K562 (cell line): ENCODE measurements around the gene SMIM22. TPM values are rescaled to one million over a fixed set of nuclear protein-coding genes. Genes with fewer than 3 reads are reported as not detected.

Source experiments
- ARID1B ChIP-seq: fragments of 450-650 bp; IDR thresholded peaks from 2 replicates; pipeline ENCODE4 v1.6.1; 2016; ENCODE audit warnings: antibody characterized with exemption, mild to moderate bottlenecking, inconsistent platforms
- ATF1 ChIP-seq, 2 experiments: fragments of 450-650 bp in 1 of 2; IDR thresholded peaks; 2 replicates each; pipeline ENCODE4 v1.6.1; 2016; ENCODE audit warnings: missing compliant biosample characterization in 1 of 2, missing genetic modification characterization in 1 of 2
- BCL6 ChIP-seq: fragments of 250-450 bp; sonication (Bioruptor Pico); IDR thresholded peaks from 2 replicates; pipeline ENCODE4 v1.4.0; 2020
- CREB1 ChIP-seq, 2 experiments: sonication (generic) in 1 of 2; formaldehyde crosslinking in 1 of 2; IDR thresholded peaks; 2 replicates each; pipeline versions ENCODE4 v1.6.1 to v1.8.0; 2012 to 2022; ENCODE audit warnings: inconsistent platforms in 1 of 2, mild to moderate bottlenecking in 1 of 2, missing genetic modification reagents in 1 of 2, moderate library complexity in 1 of 2
- CREM ChIP-seq: IDR thresholded peaks from 2 replicates; pipeline ENCODE4 v1.6.1; 2014; ENCODE audit warnings: antibody characterized with exemption, low read depth
- DPF2 ChIP-seq: fragments of 450-650 bp; IDR thresholded peaks from 2 replicates; pipeline ENCODE4 v1.6.1; 2016
- E2F8 ChIP-seq: fragments of 450-650 bp; IDR thresholded peaks from 2 replicates; pipeline ENCODE4 v1.7.1; 2018; ENCODE audit warnings: mild to moderate bottlenecking, low read depth; ENCODE audit not compliant: partially characterized antibody
- FOSL1 ChIP-seq: fragments of 200-800 bp; sonication (Bioruptor generic); conservative IDR thresholded peaks from 2 replicates; pipeline ENCODE4 v1.6.1; 2016; ENCODE audit warnings: missing genetic modification characterization, missing compliant biosample characterization
- HDAC1 ChIP-seq, 2 experiments: fragments of 450-650 bp; IDR thresholded peaks; 2 replicates each; pipeline ENCODE4 v1.6.1; 2016 to 2017; ENCODE audit warnings: inconsistent platforms in 1 of 2, mild to moderate bottlenecking in 1 of 2, moderate library complexity in 1 of 2
- HSF4 ChIP-seq: fragments of 250-450 bp; sonication (Bioruptor Pico); IDR thresholded peaks from 2 replicates; pipeline ENCODE4 v2.1.2; 2022; ENCODE audit warnings: mild to moderate bottlenecking, moderate library complexity, borderline replicate concordance
- JUN ChIP-seq, 2 experiments: sonication (generic) in 1 of 2; formaldehyde crosslinking in 1 of 2; IDR thresholded peaks; 2 replicates each; pipeline versions ENCODE4 v1.6.1 to v1.8.0; 2012 to 2022; ENCODE audit warnings: borderline replicate concordance in 2 of 2, mild to moderate bottlenecking in 2 of 2, improper control_type of control experiment in 1 of 2, low read depth in 1 of 2, low read length in 1 of 2, missing genetic modification reagents in 1 of 2
- JUND ChIP-seq, 2 experiments: IDR thresholded peaks; 2 replicates in 1 of 2; 3 replicates in 1 of 2; pipeline ENCODE4 v1.6.1; 2011; ENCODE audit warnings: borderline replicate concordance in 2 of 2, low read depth in 2 of 2, low read length in 2 of 2, improper control_type of control experiment in 1 of 2, missing biosample characterization in 1 of 2, missing genetic modification characterization in 1 of 2, missing genetic modification reagents in 1 of 2
- MED1 ChIP-seq: sonication (generic); formaldehyde crosslinking; IDR thresholded peaks from 2 replicates; pipeline ENCODE4 v1.8.1; 2023; ENCODE audit warnings: missing genetic modification reagents, borderline replicate concordance
- NBN ChIP-seq: fragments of 450-650 bp; IDR thresholded peaks from 2 replicates; pipeline ENCODE4 v1.6.1; 2016; ENCODE audit warnings: low read depth, mild to moderate bottlenecking
- PHB2 ChIP-seq: fragments of 450-650 bp; IDR thresholded peaks from 2 replicates; pipeline ENCODE4 v1.6.1; 2017; ENCODE audit warnings: low read depth
- RAD51 ChIP-seq: fragments of 450-650 bp; IDR thresholded peaks from 2 replicates; pipeline ENCODE4 v1.7.1; 2016; ENCODE audit warnings: low read depth, mild to moderate bottlenecking, borderline replicate concordance
- RCOR1 ChIP-seq, 2 experiments: IDR thresholded peaks; 2 replicates each; pipeline ENCODE4 v1.6.1; 2012; ENCODE audit warnings: low read depth in 2 of 2, low read length in 2 of 2, borderline replicate concordance in 1 of 2, improper control_type of control experiment in 1 of 2
- SMARCA4 ChIP-seq: fragments of 450-650 bp; IDR thresholded peaks from 2 replicates; pipeline ENCODE4 v1.6.1; 2016
- SMARCA5 ChIP-seq: fragments of 450-650 bp; IDR thresholded peaks from 2 replicates; pipeline ENCODE4 v1.6.1; 2016
- SMARCE1 ChIP-seq: fragments of 450-650 bp; IDR thresholded peaks from 2 replicates; pipeline ENCODE4 v1.7.1; 2016; ENCODE audit warnings: mild to moderate bottlenecking
- SNAPC5 ChIP-seq: fragments of 250-450 bp; sonication (Bioruptor Pico); IDR thresholded peaks from 2 replicates; pipeline ENCODE4 v1.8.0; 2021; ENCODE audit warnings: moderate library complexity, mild to moderate bottlenecking, inconsistent platforms
- TCF3 ChIP-seq: sonication (generic); formaldehyde crosslinking; IDR thresholded peaks from 2 replicates; pipeline ENCODE4 v1.4.0; 2020; ENCODE audit warnings: mild to moderate bottlenecking, missing genetic modification reagents
- TOE1 ChIP-seq, 2 experiments: fragments of 450-650 bp in 1 of 2; sonication (generic) in 1 of 2; formaldehyde crosslinking in 1 of 2; IDR thresholded peaks; 2 replicates each; pipeline versions ENCODE4 v1.7.1 to v1.8.0; 2016 to 2022; ENCODE audit warnings: borderline replicate concordance in 2 of 2, mild to moderate bottlenecking in 2 of 2, antibody characterized with exemption in 1 of 2, inconsistent platforms in 1 of 2, low read depth in 1 of 2, missing genetic modification reagents in 1 of 2, moderate library complexity in 1 of 2
- VEZF1 ChIP-seq: fragments of 200-800 bp; sonication (Bioruptor generic); IDR thresholded peaks from 2 replicates; pipeline ENCODE4 v1.6.1; 2017; ENCODE audit warnings: missing genetic modification characterization, missing compliant biosample characterization
- ZEB2 ChIP-seq: fragments of 450-650 bp; IDR thresholded peaks from 2 replicates; pipeline ENCODE4 v1.6.1; 2016
- ZFP30 ChIP-seq: fragments of 250-450 bp; sonication (Bioruptor Pico); IDR thresholded peaks from 2 replicates; pipeline ENCODE4 v1.8.0; 2022; ENCODE audit warnings: moderate library complexity, mild to moderate bottlenecking, inconsistent platforms, borderline replicate concordance
- polyA plus RNA-seq, 8 experiments: library from polyadenylated mRNA; depleted of rRNA in 4 of 8; stranded (reverse) in 5 of 8; unstranded in 3 of 8; fragments of >200 nt; fragmentation: Nextera tagmentation in 2 of 8; fragmentation: Illumina TruSeq in 1 of 8; extraction: Ambion mirVana in 2 of 8; extraction: Trizol in 1 of 8; gene quantifications; 2 replicates each; pipeline versions ENCODE4 v1.2.1 to v1.2.3, GENCODE V29; 2011 to 2014; ENCODE audit warnings: inconsistent platforms in 1 of 8, missing spikeins in 1 of 8
- total RNA-seq, 7 experiments: library from RNA; depleted of rRNA in 6 of 7; stranded (reverse); fragments of >200 nt in 6 of 7; fragmentation: Illumina TruSeq in 2 of 7; extraction: Trizol in 2 of 7; gene quantifications; 2 replicates each; pipeline versions ENCODE4 v1.2.1 to v1.2.3, GENCODE V29; 2011 to 2021; ENCODE audit warnings: low replicate concordance in 1 of 7

SMIM22 gene
- total and polyA plus RNA-seq, 9 of the 15 experiments (the other 6 are each of a cell fraction or from before 2014, with no cell fraction given) = not detected

- TF ChIP-seq SMARCA5 (no peak), PHB2 (no peak), ARID1B (peak; percentile 32; the same call in 1 of the 2 replicates), CREM (peak; percentile 53; the same call in 1 of the 2 replicates), FOSL1 (peak; percentile 94), HDAC1 (IDR thresholded peaks at IDR 0.05) (no peak), CREB1 (IDR thresholded peaks at IDR 0.05) (0 out of 2 replicates have a peak, but pooled peaks have one; percentile 39), CREB1 (CRISPR knock-in tag; IDR thresholded peaks at IDR 0.05) (no peak), BCL6 (CRISPR knock-in tag) (no peak), RCOR1 (IDR thresholded peaks at IDR 0.05; ENCODE audit: borderline replicate concordance in 1 of 2, low read depth in 2 of 2, low read length in 2 of 2) (no peak), MED1 (CRISPR knock-in tag) (no peak), HSF4 (no peak), E2F8 (no peak), JUN (IDR thresholded peaks at IDR 0.05; ENCODE audit: borderline replicate concordance, low read depth, low read length) (peak; percentile 95), JUN (CRISPR knock-in tag; IDR thresholded peaks at IDR 0.05; ENCODE audit: borderline replicate concordance) (no peak), JUND (IDR thresholded peaks at IDR 0.05; ENCODE audit: borderline replicate concordance, low read depth, low read length) (peak; percentile 93), JUND (tag; IDR thresholded peaks at IDR 0.05; ENCODE audit: borderline replicate concordance, low read depth, low read length) (peak; percentile 93), RAD51 (no peak), TOE1 (IDR thresholded peaks at IDR 0.05; ENCODE audit: borderline replicate concordance) (no peak), TOE1 (CRISPR knock-in tag; IDR thresholded peaks at IDR 0.05; ENCODE audit: borderline replicate concordance, low read depth) (no peak), SMARCE1 (0 out of 2 replicates have a peak, but pooled peaks have one; percentile 21), ATF1 (CRISPR knock-in tag; IDR thresholded peaks at IDR 0.05) (no peak), ATF1 (tag; IDR thresholded peaks at IDR 0.05) (peak; percentile 29; the same call in 1 of the 2 replicates), DPF2 (peak; percentile 17; the same call in 1 of the 2 replicates), TCF3 (no peak), SMARCA4 (0 out of 2 replicates have a peak, but pooled peaks have one; percentile 34), VEZF1 (CRISPR knock-in tag) (no peak), NBN (no peak), ZEB2 (0 out of 2 replicates have a peak, but pooled peaks have one; percentile 34), SNAPC5 (CRISPR knock-in tag) (no peak), ZFP30 (no peak)
Measured at GRCh38 chr16:4780235-4780634, 14.9 kb upstream of the SMIM22 start (continued).
